Endothelial cell of umbilical vein (primary cell): ENCODE measurements around the gene CCSER2. TPM values are rescaled to one million over a fixed set of nuclear protein-coding genes. Genes with fewer than 3 reads are reported as not detected.
"Not testable (repeated sequence)": the region's sequence is repeated elsewhere in the genome, so short reads cannot be mapped to it uniquely, and the experiment has no call there.

Experiments used
- BruUV-seq: library from RNA; stranded (reverse); fragments of 400-500 nt; replicated peaks from 2 replicates; lab custom pipeline; 2021; lab: Mats Ljungman, UMichigan
- CTCF ChIA-PET: fragments of 300-600, 350-600 bp; sonication (Branson Sonifier 250); formaldehyde crosslinking; loops from one replicate; lab custom pipeline; 2021; ENCODE audit warnings: antibody characterized with exemption, inconsistent platforms; lab: Charles Lee
- POLR2A ChIA-PET: fragments of 300-600, 350-600 bp; sonication (Branson Sonifier 250); formaldehyde crosslinking; loops from one replicate; lab custom pipeline; 2021; ENCODE audit warnings: antibody characterized with exemption, inconsistent platforms; lab: Charles Lee
- DNase-seq: peaks from one replicate; pipeline ENCODE4 v3.0.0-alpha.2; 2011; ENCODE audit warnings: low read depth, low spot score
- FAIRE-seq: peaks from 2 replicates; lab custom pipeline; 2011; peaks lifted over from hg19 to GRCh38; lab: Jason Lieb, UNC
- H2AFZ ChIP-seq: 2 replicates; pipeline ENCODE4 v1.6.0; 2012; ENCODE audit warnings: low read depth, low read length, control low read depth, inconsistent platforms
- H3K27ac ChIP-seq: 2 replicates; pipeline ENCODE4 v1.5.1; 2011; ENCODE audit warnings: low read depth, mild to moderate bottlenecking, control low read depth, low read length, moderate library complexity; ENCODE audit not compliant: insufficient read depth
- H3K27me3 ChIP-seq, 2 experiments: 2 replicates each; pipeline versions ENCODE4 v1.6.0 to v1.6.1; 2011; ENCODE audit warnings: low read length in 2 of 2, mixed read lengths in 1 of 2; ENCODE audit not compliant: control insufficient read depth in 2 of 2, insufficient read depth in 2 of 2
- H3K36me3 ChIP-seq, 2 experiments: 2 replicates in 1 of 2; 3 replicates in 1 of 2; pipeline ENCODE4 v1.5.1; 2011; ENCODE audit warnings: low read length in 2 of 2, mild to moderate bottlenecking in 1 of 2, moderate library complexity in 1 of 2; ENCODE audit not compliant: control insufficient read depth in 2 of 2, insufficient read depth in 2 of 2; ENCODE audit errors: extremely low read depth in 1 of 2
- H3K4me1 ChIP-seq: 3 replicates; pipeline ENCODE4 v1.5.1; 2011; ENCODE audit warnings: mild to moderate bottlenecking, low read length; ENCODE audit not compliant: control insufficient read depth, insufficient read depth; ENCODE audit errors: extremely low read depth
- H3K4me2 ChIP-seq: 2 replicates; pipeline ENCODE4 v1.6.1; 2011; ENCODE audit warnings: low read length, control low read depth, mixed read lengths; ENCODE audit not compliant: insufficient read depth
- H3K4me3 ChIP-seq, 3 experiments: fragments of 200-600 bp in 1 of 3; sonication (generic), shearing (Covaris generic) in 1 of 3; replicated peaks in 1 of 3; 2 replicates each; pipeline ENCODE4 v1.5.1; 2011 to 2016; ENCODE audit warnings: control low read depth in 3 of 3, low read length in 3 of 3, mild to moderate bottlenecking in 2 of 3, inconsistent platforms in 1 of 3, low read depth in 1 of 3, moderate library complexity in 1 of 3; ENCODE audit not compliant: insufficient read depth in 1 of 3
- H3K79me2 ChIP-seq: 2 replicates; pipeline ENCODE4 v1.6.0; 2012; ENCODE audit warnings: low read length, inconsistent platforms; ENCODE audit not compliant: control insufficient read depth, insufficient read depth
- H3K9ac ChIP-seq: replicated peaks from 2 replicates; pipeline ENCODE3; 2011; ENCODE audit warnings: low read length, control low read depth; ENCODE audit not compliant: insufficient read depth; ENCODE audit errors: extremely low read depth
- H3K9me1 ChIP-seq: replicated peaks from 3 replicates; pipeline ENCODE4 v1.6.0; 2011; ENCODE audit warnings: mild to moderate bottlenecking, low read length; ENCODE audit not compliant: control insufficient read depth, insufficient read depth; ENCODE audit errors: extremely low read depth
- H3K9me3 ChIP-seq: replicated peaks from 2 replicates; pipeline ENCODE4 v1.5.1; 2012; ENCODE audit warnings: low read length, inconsistent platforms; ENCODE audit not compliant: control insufficient read depth, insufficient read depth
- H4K20me1 ChIP-seq: replicated peaks from 2 replicates; pipeline ENCODE3; 2011; ENCODE audit warnings: mild to moderate bottlenecking, low read length; ENCODE audit not compliant: control insufficient read depth, insufficient read depth; ENCODE audit errors: extremely low read depth
- CTCF ChIP-seq, 2 donors: IDR thresholded peaks; 1 replicate in 1 of 2; 2 replicates in 1 of 2; pipeline ENCODE4 v1.5.1; 2011; ENCODE audit warnings: low read length in 2 of 2, mild to moderate bottlenecking in 2 of 2, moderate library complexity in 2 of 2, control low read depth in 1 of 2, inconsistent platforms in 1 of 2, low read depth in 1 of 2; ENCODE audit not compliant: insufficient read depth in 1 of 2; ENCODE audit errors: extremely low read depth in 1 of 2
- EZH2 ChIP-seq: IDR thresholded peaks from 2 replicates; pipeline ENCODE4 v1.6.1; 2012; ENCODE audit warnings: borderline replicate concordance, low read depth, mild to moderate bottlenecking, moderate library complexity, low read length, inconsistent platforms; ENCODE audit not compliant: severe bottlenecking
- GATA2 ChIP-seq: IDR thresholded peaks from 2 replicates; pipeline ENCODE4 v1.7.0; 2011; ENCODE audit warnings: low read depth, mild to moderate bottlenecking, moderate library complexity, mixed read lengths, low read length; ENCODE audit not compliant: insufficient read length, insufficient read depth
- JUN ChIP-seq: IDR thresholded peaks from 2 replicates; pipeline ENCODE4 v1.6.1; 2011; ENCODE audit warnings: borderline replicate concordance, low read depth; ENCODE audit not compliant: insufficient read length, insufficient read depth
- MYC ChIP-seq: IDR thresholded peaks from one replicate; pipeline ENCODE4 v1.6.1; 2011; ENCODE audit warnings: mild to moderate bottlenecking, low read depth, low read length
- POLR2A ChIP-seq: IDR thresholded peaks from 2 replicates; pipeline ENCODE4 v1.6.1; 2012; ENCODE audit warnings: low read depth, mild to moderate bottlenecking, control low read depth, low read length
- POLR2AphosphoS5 ChIP-seq: IDR thresholded peaks from 2 replicates; pipeline ENCODE4 v1.6.1; 2012; ENCODE audit warnings: low read depth, mild to moderate bottlenecking, control low read depth, low read length, moderate library complexity; ENCODE audit not compliant: insufficient read depth
- dilution Hi-C: fragments of 300-500 bp; cut with MboI; formaldehyde crosslinking; loops from one replicate; pipeline ENCODE4 v1.15.0; 2019; ENCODE audit warnings: low sequenced_read_pairs; ENCODE audit not compliant: extremely low pct_ligation_motif_present
- intact Hi-C: fragments of 100-400 bp; cut with micrococcal nuclease; formaldehyde crosslinking; loops from one replicate; pipeline ENCODE4 v1.10.0; 2022
- polyA plus RNA-seq, 4 experiments: library from polyadenylated mRNA; depleted of rRNA in 3 of 4; stranded (reverse) in 3 of 4; unstranded in 1 of 4; fragments of >200 nt; gene quantifications; 2 replicates each; pipeline versions ENCODE4 v1.2.1 to v1.2.3, GENCODE V29; 2011 to 2012; ENCODE audit warnings: missing spikeins in 1 of 4
- total RNA-seq: library from RNA; stranded (reverse); gene quantifications from 2 replicates; pipeline ENCODE4 v1.2.3, GENCODE V29; 2021
- TF ChIP-seq, protein P1 (sequence below): IDR thresholded peaks from 2 replicates; pipeline ENCODE4 v1.6.1; 2011; ENCODE audit not compliant: insufficient read depth, insufficient read length

The CCSER2 gene
- total and polyA plus RNA-seq, 2 donors (not counting 3 experiments of a cell fraction or from before 2014, with no cell fraction given), result 14.5 to 49.3 TPM

DNA sequence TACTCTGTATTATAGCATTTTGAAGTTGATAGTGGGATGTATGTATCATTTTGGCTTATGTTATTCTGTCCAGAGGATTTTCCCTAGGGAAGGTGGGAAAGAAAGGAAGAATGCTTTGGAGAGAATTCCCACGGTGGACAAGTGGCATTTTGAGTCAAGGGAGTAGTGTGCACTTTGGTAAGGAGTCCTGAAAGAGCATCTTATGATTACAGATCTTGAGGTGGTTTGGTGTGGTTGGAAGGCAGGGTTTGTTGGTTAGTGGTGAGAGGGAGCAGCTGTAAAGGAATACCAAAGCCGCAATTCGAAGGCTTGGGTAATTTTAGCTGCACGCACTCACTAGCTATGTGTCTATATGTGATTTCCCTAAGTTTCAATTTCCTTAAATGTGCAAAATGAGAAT, 16.1 kb downstream of the CCSER2 start:
- H3K27me3 ChIP-seq, result no peaks in the 10 kb centered on the region
- H3K4me2 ChIP-seq, result no peak overlapping the region
- dilution Hi-C loops, result no loop called here
- peaks cover 11% of the 10 kb centered on the region for H3K4me1 ChIP-seq
- no peak overlapping the region for H3K27ac ChIP-seq
- BruUV-seq, result no TSS peak
- no peaks in the 10 kb centered on the region for H3K36me3 ChIP-seq
- no peak overlapping the region for H3K4me3 ChIP-seq
- CTCF ChIA-PET, result interaction anchor here (0.9 to 1.3 kb wide), 2 partner anchors 192 to 196 kb away, joined by 3 read pairs; no protein-coding TSS in a partner anchor
- H3K79me2 ChIP-seq, result peaks cover 46% of the 10 kb centered on the region
- no peak for DNase-seq
- no peak for FAIRE-seq
- no peaks in the 10 kb centered on the region for H3K9me1 ChIP-seq
- peaks cover 6% of the 10 kb centered on the region for H4K20me1 ChIP-seq
- no peak overlapping the region for H2AFZ ChIP-seq
- intact Hi-C loops, result no loop called here
- POLR2A ChIA-PET, result no interaction called here
- no peak overlapping the region for H3K9ac ChIP-seq
- TF ChIP-seq JUN (no peak), POLR2A (no peak), GATA2 (no peak), MYC (no peak), POLR2AphosphoS5 (no peak), EZH2 (no peak), CTCF (IDR thresholded peaks at IDR 0.05; ENCODE audit: extremely low read depth in 1 of 2, insufficient read depth in 1 of 2, low read depth in 1 of 2, low read length in 2 of 2) (no peak)
- TF ChIP-seq, protein P1, sequence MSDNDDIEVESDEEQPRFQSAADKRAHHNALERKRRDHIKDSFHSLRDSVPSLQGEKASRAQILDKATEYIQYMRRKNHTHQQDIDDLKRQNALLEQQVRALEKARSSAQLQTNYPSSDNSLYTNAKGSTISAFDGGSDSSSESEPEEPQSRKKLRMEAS, result no peak
- H3K9me3 ChIP-seq, result no peaks in the 10 kb centered on the region

DNA sequence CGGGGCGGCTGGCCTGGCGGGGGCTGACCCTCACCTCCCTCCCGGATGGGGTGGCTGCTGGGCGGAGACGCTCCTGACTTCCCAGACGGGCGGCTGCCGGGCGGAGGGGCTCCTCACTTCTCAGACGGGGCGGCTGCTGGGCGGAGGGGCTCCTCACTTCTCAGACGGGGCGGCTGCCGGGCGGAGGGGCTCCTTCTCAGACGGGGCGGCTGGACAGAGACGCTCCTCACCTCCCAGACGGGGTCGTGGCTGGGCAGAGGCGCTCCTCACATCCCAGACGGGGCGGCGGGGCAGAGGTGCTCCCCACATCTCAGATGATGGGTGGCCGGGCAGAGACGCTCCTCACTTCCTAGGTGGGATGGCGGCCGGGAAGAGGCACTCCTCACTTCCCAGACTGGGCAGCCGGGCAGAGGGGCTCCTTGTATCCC, 19.2 kb downstream of the CCSER2 start:
- POLR2A ChIA-PET, H3K36me3 ChIP-seq, H3K9me1 ChIP-seq, H3K27me3 ChIP-seq, CTCF ChIA-PET, H4K20me1 ChIP-seq, DNase-seq, BruUV-seq, H3K9me3 ChIP-seq, H3K27ac ChIP-seq, H3K4me2 ChIP-seq, H3K9ac ChIP-seq, intact Hi-C loops, dilution Hi-C loops, FAIRE-seq, H3K4me3 ChIP-seq, H2AFZ ChIP-seq, H3K4me1 ChIP-seq: not testable (repeated sequence)
- H3K79me2 ChIP-seq, result peaks cover 41% of the 10 kb centered on the region
